Stimulated activated CD4-positive, alpha-beta T cell treated with anti-CD3 and anti-CD28 coated beads, Interleukin-15, amount 100 ng/mL, for 48 hours (primary cell): Measurements from ENCODE around the gene RASSF8.

Source experiments
- DNase-seq, 2 donors: peaks; one replicate each; pipeline ENCODE4 v3.0.0-alpha.2; 2020; ENCODE audit warnings: low read depth in 2 of 2

Gene RASSF8

GRCh38 chr12:25993901-25994651, 35.6 kb downstream of the RASSF8 start:
- DNase-seq: no peak

GRCh38 chr12:25994901-25995625, 36.6 kb downstream of the RASSF8 start:
- DNase-seq: no peak

GRCh38 chr12:25995906-25996305, 37.4 kb downstream of the RASSF8 start:
- no peak for DNase-seq

GRCh38 chr12:25996677-25997076, 38.2 kb downstream of the RASSF8 start:
- DNase-seq: no peak

- DNase-seq: no peak
Measured at GRCh38 chr12:25997201-25997963, 38.9 kb downstream of the RASSF8 start.

GRCh38 chr12:26000898-26001297, 42.4 kb downstream of the RASSF8 start:
- no peak for DNase-seq

- DNase-seq: no peak
Measured at GRCh38 chr12:26001530-26001929, 43.0 kb downstream of the RASSF8 start.

GRCh38 chr12:26003065-26003464, 44.6 kb downstream of the RASSF8 start:
- DNase-seq: no peak

- DNase-seq: no peak
Measured at GRCh38 chr12:26007566-26007965, 49.1 kb downstream of the RASSF8 start.

GRCh38 chr12:26009593-26009992, 51.1 kb downstream of the RASSF8 start:
- DNase-seq: no peak

- DNase-seq: no peak
Measured at GRCh38 chr12:26010293-26010821, 51.9 kb downstream of the RASSF8 start.

GRCh38 chr12:26011099-26011498, 52.6 kb downstream of the RASSF8 start:
- DNase-seq: no peak

- no peak for DNase-seq
Measured at GRCh38 chr12:26014085-26014484, 55.6 kb downstream of the RASSF8 start.

- no peak for DNase-seq
Measured at GRCh38 chr12:26016516-26016915, 58.0 kb downstream of the RASSF8 start.

- no peak for DNase-seq
Measured at GRCh38 chr12:26017484-26018211, 59.2 kb downstream of the RASSF8 start.

- DNase-seq: no peak
Measured at GRCh38 chr12:26018926-26019325, 60.4 kb downstream of the RASSF8 start.

GRCh38 chr12:26021534-26021933, 63.1 kb downstream of the RASSF8 start:
- DNase-seq: no peak

GRCh38 chr12:26022043-26022442, 63.6 kb downstream of the RASSF8 start:
- no peak for DNase-seq

- no peak for DNase-seq
Measured at GRCh38 chr12:26026713-26027112, 68.2 kb downstream of the RASSF8 start.

GRCh38 chr12:26027401-26027800, 68.9 kb downstream of the RASSF8 start:
- no peak for DNase-seq

GRCh38 chr12:26028953-26029735, 70.7 kb downstream of the RASSF8 start:
- no peak for DNase-seq
